IMR-90 (cell line): ENCODE data around the gene BDH1. TPM values are rescaled to one million over a fixed set of nuclear protein-coding genes. Genes with fewer than 3 reads are reported as not detected.

Experiments
- ATAC-seq: fragments of 200-7000 bp; cut with Tn5 transposase; 2 replicates; pipeline ENCODE4 v1.9.1; 2020; ENCODE audit warnings: low read depth, mild to moderate bottlenecking, moderate library complexity
- BruUV-seq: library from RNA; stranded (reverse); fragments of 400-500 nt; replicated peaks from 2 replicates; lab custom pipeline; 2021; lab: Mats Ljungman, UMichigan
- CTCF ChIA-PET: fragments of 300-600 bp; formaldehyde crosslinking; extraction: SDS; loops from one replicate; lab custom pipeline; 2021; ENCODE audit warnings: antibody characterized with exemption; lab: Yijun Ruan, JAX
- POLR2A ChIA-PET: fragments of 300-600 bp; sonication (Branson Sonifier 250); formaldehyde crosslinking; loops from one replicate; lab custom pipeline; 2022; ENCODE audit warnings: antibody characterized with exemption; ENCODE audit not compliant: unreplicated experiment; lab: Charles Lee
- DNase-seq: peaks from one replicate; pipeline ENCODE4 v3.0.0; 2013
- H2AFZ ChIP-seq: replicated peaks from 2 replicates; pipeline ENCODE3; 2013; ENCODE audit warnings: low read length, mild to moderate bottlenecking; ENCODE audit not compliant: poor library complexity
- H2AK5ac ChIP-seq: 2 replicates; pipeline ENCODE4 v1.6.1; 2013; ENCODE audit warnings: low read depth, low read length, inconsistent platforms
- H2AK9ac ChIP-seq: replicated peaks from 2 replicates; pipeline ENCODE3; 2013; ENCODE audit warnings: mild to moderate bottlenecking, low read depth, low read length, moderate library complexity; ENCODE audit not compliant: poor library complexity
- H2BK120ac ChIP-seq: 2 replicates; pipeline ENCODE4 v1.6.1; 2013; ENCODE audit warnings: low read depth, low read length, inconsistent platforms
- H2BK15ac ChIP-seq: 3 replicates; pipeline ENCODE4 v1.6.1; 2013; ENCODE audit warnings: low read depth, low read length, inconsistent platforms
- H2BK20ac ChIP-seq: 2 replicates; pipeline ENCODE4 v1.6.1; 2013; ENCODE audit warnings: low read depth, mild to moderate bottlenecking, inconsistent platforms, low read length, moderate library complexity
- H2BK5ac ChIP-seq: 2 replicates; pipeline ENCODE4 v1.6.1; 2013; ENCODE audit warnings: mild to moderate bottlenecking, low read depth, low read length, inconsistent platforms; ENCODE audit not compliant: poor library complexity, severe bottlenecking
- H3K14ac ChIP-seq: replicated peaks from 2 replicates; pipeline ENCODE4 v1.6.1; 2013; ENCODE audit warnings: low read depth, low read length, inconsistent platforms
- H3K18ac ChIP-seq: 2 replicates; pipeline ENCODE4 v1.6.1; 2013; ENCODE audit warnings: low read depth, low read length, control low read depth
- H3K23ac ChIP-seq: 2 replicates; pipeline ENCODE4 v1.6.1; 2013; ENCODE audit warnings: low read depth, low read length, inconsistent platforms
- H3K27ac ChIP-seq: 2 replicates; pipeline ENCODE4 v1.5.1; 2013; ENCODE audit warnings: mild to moderate bottlenecking, control low read depth, low read length; ENCODE audit not compliant: insufficient read depth
- H3K27me3 ChIP-seq: 2 replicates; pipeline ENCODE4 v1.6.1; 2013; ENCODE audit warnings: low read length; ENCODE audit not compliant: control insufficient read depth, insufficient read depth
- H3K36me3 ChIP-seq: 2 replicates; pipeline ENCODE4 v1.6.1; 2013; ENCODE audit warnings: low read length, mixed read lengths; ENCODE audit not compliant: control insufficient read depth, insufficient read depth
- H3K4ac ChIP-seq: 2 replicates; pipeline ENCODE4 v1.6.1; 2013; ENCODE audit warnings: low read depth, low read length, inconsistent platforms
- H3K4me1 ChIP-seq: 2 replicates; pipeline ENCODE4 v1.6.1; 2013; ENCODE audit warnings: low read length, mixed read lengths; ENCODE audit not compliant: control insufficient read depth, insufficient read depth
- H3K4me2 ChIP-seq: 2 replicates; pipeline ENCODE4 v1.6.1; 2013; ENCODE audit warnings: low read depth, mild to moderate bottlenecking, control low read depth, low read length, moderate library complexity
- H3K4me3 ChIP-seq: 2 replicates; pipeline ENCODE4 v1.5.1; 2013; ENCODE audit warnings: low read depth, mild to moderate bottlenecking, control low read depth, low read length, moderate library complexity; ENCODE audit not compliant: insufficient read depth
- H3K56ac ChIP-seq: 2 replicates; pipeline ENCODE4 v1.6.1; 2013; ENCODE audit warnings: low read length, inconsistent platforms; ENCODE audit not compliant: insufficient read depth; ENCODE audit errors: extremely low read depth
- H3K79me1 ChIP-seq, 2 experiments: 2 replicates each; pipeline ENCODE4 v1.6.1; 2013; ENCODE audit warnings: low read length in 2 of 2, inconsistent platforms in 1 of 2, low read depth in 1 of 2
- H3K9ac ChIP-seq: 2 replicates; pipeline ENCODE4 v1.6.1; 2013; ENCODE audit warnings: low read depth, low read length, control low read depth
- H3K9me1 ChIP-seq: 2 replicates; pipeline ENCODE4 v1.6.1; 2013; ENCODE audit warnings: low read length, inconsistent platforms; ENCODE audit not compliant: insufficient read depth
- H3K9me3 ChIP-seq: 2 replicates; pipeline ENCODE4 v1.6.1; 2013; ENCODE audit warnings: low read length; ENCODE audit not compliant: control insufficient read depth, insufficient read depth
- H4K20me1 ChIP-seq: 2 replicates; pipeline ENCODE4 v1.6.1; 2013; ENCODE audit warnings: low read length, inconsistent platforms; ENCODE audit not compliant: insufficient read depth
- H4K5ac ChIP-seq: 2 replicates; pipeline ENCODE4 v1.6.1; 2013; ENCODE audit warnings: mild to moderate bottlenecking, low read depth, low read length, control low read depth
- H4K8ac ChIP-seq, 2 experiments: 2 replicates each; pipeline ENCODE4 v1.6.1; 2013; ENCODE audit warnings: low read depth in 2 of 2, low read length in 2 of 2, control low read depth in 1 of 2, inconsistent platforms in 1 of 2
- H4K91ac ChIP-seq: 2 replicates; pipeline ENCODE4 v1.6.1; 2013; ENCODE audit warnings: low read depth, low read length, inconsistent platforms; ENCODE audit not compliant: insufficient read depth
- BHLHE40 ChIP-seq: fragments of 150-350 bp; IDR thresholded peaks from 2 replicates; pipeline ENCODE4 v1.6.1; 2016; ENCODE audit warnings: mild to moderate bottlenecking, low read depth, low read length
- CHD1 ChIP-seq: IDR thresholded peaks from 2 replicates; pipeline ENCODE4 v1.6.1; 2012; ENCODE audit warnings: low read depth, low read length, improper control_type of control experiment
- FOS ChIP-seq: fragments of 150-350 bp; IDR thresholded peaks from 2 replicates; pipeline ENCODE4 v1.6.1; 2016; ENCODE audit warnings: low read depth, low read length
- MAFK ChIP-seq: IDR thresholded peaks from 2 replicates; pipeline ENCODE4 v1.6.1; 2012; ENCODE audit warnings: low read depth, low read length, improper control_type of control experiment
- MAZ ChIP-seq: IDR thresholded peaks from 2 replicates; pipeline ENCODE4 v1.6.1; 2012; ENCODE audit warnings: low read depth, mild to moderate bottlenecking, low read length, improper control_type of control experiment, moderate library complexity, borderline replicate concordance
- POLR2A ChIP-seq: IDR thresholded peaks from 2 replicates; pipeline ENCODE4 v1.6.1; 2012; ENCODE audit warnings: mild to moderate bottlenecking, low read depth, low read length
- RAD21 ChIP-seq: IDR thresholded peaks from 2 replicates; pipeline ENCODE4 v1.6.1; 2012; ENCODE audit warnings: low read length, improper control_type of control experiment
- RCOR1 ChIP-seq: IDR thresholded peaks from 2 replicates; pipeline ENCODE4 v1.6.1; 2012; ENCODE audit warnings: mild to moderate bottlenecking, low read length, improper control_type of control experiment; ENCODE audit not compliant: insufficient replicate concordance
- WGBS, 2 experiments: methylation state at CpG; one replicate each; pipeline versions ENCODE4 v1.1.5 to v1.1.7; 2013; ENCODE audit warnings: missing lambda C conversion rate in 2 of 2; ENCODE audit not compliant: insufficient read length in 1 of 2; ENCODE audit errors: extremely low coverage in 2 of 2; 5-methylcytosine and 5-hydroxymethylcytosine counted together
- dilution Hi-C: fragments of 300-500 bp; cut with HindIII; formaldehyde crosslinking; loops from one replicate; pipeline ENCODE4 v1.14.3; 2018; ENCODE audit warnings: low sequenced_read_pairs; ENCODE audit not compliant: unreplicated experiment
- in situ Hi-C: fragments of 300-500 bp; cut with MboI; formaldehyde crosslinking; loops from 3 replicates; pipeline ENCODE4 v1.14.3; 2019; ENCODE audit warnings: low sequenced_read_pairs, inconsistent platforms, mixed read lengths
- intact Hi-C: fragments of 100-400 bp; cut with micrococcal nuclease; formaldehyde crosslinking; loops from 2 replicates; pipeline ENCODE4 v1.10.0; 2022
- polyA plus RNA-seq, 3 experiments: library from polyadenylated mRNA; depleted of rRNA; stranded (reverse); fragments of >200 nt; gene quantifications; 2 replicates each; pipeline ENCODE4 v1.2.3, GENCODE V29; 2012; ENCODE audit warnings: low replicate concordance in 1 of 3
- total RNA-seq: library from RNA; depleted of rRNA; stranded (reverse); fragments of >200 nt; gene quantifications from 2 replicates; pipeline ENCODE4 v1.2.3, GENCODE V29; 2012

BDH1 gene
- total and polyA plus RNA-seq, 2 of the 4 experiments (the other 2 are of a cell fraction), result 2.7 to 4.4 TPM

- Histone ChIP-seq H2AK5ac (no peak overlapping the region), H3K4me2 (no peak overlapping the region), H3K79me1 (no peaks in the 10 kb centered on the region), H2AFZ (no peak overlapping the region), H3K56ac (no peak overlapping the region), H2BK120ac (no peak overlapping the region), H3K9me1 (0 out of 2 replicates have a peak, but pooled peaks cover 2% of the 10 kb centered on the region), H2BK20ac (no peak overlapping the region), H3K4me3 (no peak overlapping the region), H3K4ac (no peak overlapping the region), H2BK5ac (no peak overlapping the region), H4K8ac (no peak overlapping the region), H3K27ac (no peak overlapping the region), H2AK9ac (no peak overlapping the region), H3K9me3 (0 out of 2 replicates have a peak, but pooled peaks cover 2% of the 10 kb centered on the region), H3K36me3 (no peaks in the 10 kb centered on the region), H2BK15ac (no peak overlapping the region), H3K9ac (no peak overlapping the region), H3K4me1 (no peaks in the 10 kb centered on the region), H3K23ac (no peak overlapping the region), H4K91ac (no peak overlapping the region), H4K20me1 (no peaks in the 10 kb centered on the region), H3K27me3 (peaks cover 14% of the 10 kb centered on the region), H3K14ac (no peak overlapping the region), H4K5ac (no peak overlapping the region), H3K18ac (no peak overlapping the region)
- no TSS peak for BruUV-seq
- TF ChIP-seq MAZ (no peak), FOS (no peak), RAD21 (no peak), BHLHE40 (no peak), POLR2A (no peak), MAFK (no peak), CHD1 (no peak), RCOR1 (no peak)
- in situ Hi-C loops, result no loop called here
- WGBS, 2 experiments, result 40% methylated on average over 2 of the region's 9 CpGs; no CpG with 5 or more reads in 1 of the 2 experiments
- intact Hi-C loops, result no loop called here
- no peak for DNase-seq
- ChIA-PET CTCF (no interaction called here), POLR2A (no interaction called here)
- ATAC-seq, result no peak
- dilution Hi-C loops, result no loop called here
Measured at GRCh38 chr3:197580253-197580691, 24.5 kb upstream of the BDH1 start.
